Endodermal cell (in vitro differentiated cells): ENCODE results near the gene MYO16. TPM values are rescaled to one million over a fixed set of nuclear protein-coding genes. Genes with fewer than 3 reads are reported as not detected.

ENCODE experiments used
- DNase-seq: peaks from one replicate; pipeline ENCODE4 v3.0.0-alpha.2; 2017
- H3K27ac ChIP-seq: 2 replicates; pipeline ENCODE4 v1.5.1; 2013; ENCODE audit warnings: mild to moderate bottlenecking, low read depth, low read length, moderate library complexity
- H3K27me3 ChIP-seq: 2 replicates; pipeline ENCODE4 v1.6.1; 2013; ENCODE audit warnings: mild to moderate bottlenecking, low read length, moderate library complexity; ENCODE audit not compliant: insufficient read depth, control insufficient read depth, poor library complexity, severe bottlenecking
- H3K36me3 ChIP-seq: 2 replicates; pipeline ENCODE4 v1.7.0; 2013; ENCODE audit warnings: mild to moderate bottlenecking, low read length, moderate library complexity; ENCODE audit not compliant: control insufficient read depth, insufficient read depth
- H3K4me1 ChIP-seq: one replicate; pipeline ENCODE4 v1.7.0; 2013; ENCODE audit warnings: low read length; ENCODE audit not compliant: control insufficient read depth, insufficient read depth
- H3K4me3 ChIP-seq: 2 replicates; pipeline ENCODE4 v1.5.1; 2013; ENCODE audit warnings: mild to moderate bottlenecking, low read length, moderate library complexity
- H3K9ac ChIP-seq: 2 replicates; pipeline ENCODE4 v1.6.1; 2013; ENCODE audit warnings: mild to moderate bottlenecking, low read length, moderate library complexity; ENCODE audit not compliant: poor library complexity, severe bottlenecking; ENCODE audit errors: extremely low read depth
- H3K9me3 ChIP-seq: 2 replicates; pipeline ENCODE4 v1.6.1; 2013; ENCODE audit warnings: mild to moderate bottlenecking, low read length, moderate library complexity; ENCODE audit not compliant: control insufficient read depth
- H3K27ac Mint-ChIP-seq: 2 replicates; pipeline ENCODE4 v1.8.0; 2020; ENCODE audit warnings: mixed read lengths
- H3K27me3 Mint-ChIP-seq: 2 replicates; pipeline ENCODE4 v1.8.0; 2021; ENCODE audit warnings: mild to moderate bottlenecking, mixed read lengths; ENCODE audit not compliant: insufficient read depth
- H3K36me3 Mint-ChIP-seq: 2 replicates; pipeline ENCODE4 v1.8.0; 2020; ENCODE audit warnings: low read depth, mixed read lengths
- H3K4me1 Mint-ChIP-seq: 2 replicates; pipeline ENCODE4 v1.8.0; 2020; ENCODE audit warnings: mixed read lengths
- H3K4me3 Mint-ChIP-seq: 2 replicates; pipeline ENCODE4 v1.8.0; 2020; ENCODE audit warnings: mild to moderate bottlenecking, moderate library complexity, mixed read lengths
- H3K9me3 Mint-ChIP-seq: 2 replicates; pipeline ENCODE4 v1.8.0; 2020; ENCODE audit warnings: mild to moderate bottlenecking, mixed read lengths
- WGBS, 2 experiments: methylation state at CpG; one replicate each; pipeline versions ENCODE4 v1.1.5 to v1.1.7; 2013; ENCODE audit warnings: missing lambda C conversion rate in 2 of 2, mixed read lengths in 1 of 2; ENCODE audit not compliant: insufficient coverage in 1 of 2, insufficient read length in 1 of 2; 5-methylcytosine and 5-hydroxymethylcytosine counted together
- total RNA-seq, 2 donors: library from RNA; stranded (reverse); fragmentation: NEBNext Ultra II Directional in 1 of 2; extraction: Animal tissue kit (Norgen Biotek cat#: 25700) in 1 of 2; gene quantifications; 2 replicates in 1 of 2; 3 replicates in 1 of 2; pipeline ENCODE4 v1.2.1, GENCODE V29; 2021
- TF ChIP-seq, protein P1 (sequence below): fragments of 200-600 bp; sonication (generic); conservative IDR thresholded peaks from 2 replicates; pipeline ENCODE4 v1.5.0; 2021; ENCODE audit warnings: antibody characterized with exemption, mild to moderate bottlenecking

The MYO16 gene
- total RNA-seq, 2 donors from 2014 or later = 0.70 to 1.2 TPM

DNA sequence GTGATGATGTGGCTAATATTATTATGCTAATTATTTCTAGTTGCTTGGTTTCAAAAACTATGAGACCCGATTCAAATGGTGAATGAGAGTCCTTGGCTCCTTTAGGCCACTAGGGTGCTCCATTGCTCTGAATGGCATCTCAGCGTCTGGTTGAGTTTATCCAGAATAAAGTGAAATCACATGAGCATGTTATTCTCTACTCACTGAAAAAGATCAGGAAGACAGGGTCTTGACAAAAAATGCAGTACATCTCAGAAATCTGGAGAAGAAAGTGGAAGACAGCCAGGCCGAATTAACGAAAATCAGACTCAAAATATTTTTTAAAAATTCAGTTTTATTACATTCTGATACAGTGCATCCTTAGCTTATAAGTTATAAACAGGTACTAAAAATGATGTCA is 516.2 kb downstream of the MYO16 start:
- no peak overlapping the region for H3K9ac ChIP-seq

GRCh38 chr13:109146393-109146792 is 517.0 kb downstream of the MYO16 start:
- no peak overlapping the region for H3K27ac Mint-ChIP-seq
- H3K27me3 Mint-ChIP-seq = no peaks in the 10 kb centered on the region
- Histone ChIP-seq H3K36me3 (no peaks in the 10 kb centered on the region), H3K4me3 (no peak overlapping the region), H3K27ac (no peak overlapping the region), H3K4me1 (peaks cover 6% of the 10 kb centered on the region), H3K27me3 (no peaks in the 10 kb centered on the region), H3K9ac (no peak overlapping the region), H3K9me3 (no peaks in the 10 kb centered on the region)
- 89% methylated on average over 4 of the region's 4 CpGs; no CpG with 5 or more reads in 1 of the 2 experiments for WGBS, 2 experiments
- TF ChIP-seq, protein P1, sequence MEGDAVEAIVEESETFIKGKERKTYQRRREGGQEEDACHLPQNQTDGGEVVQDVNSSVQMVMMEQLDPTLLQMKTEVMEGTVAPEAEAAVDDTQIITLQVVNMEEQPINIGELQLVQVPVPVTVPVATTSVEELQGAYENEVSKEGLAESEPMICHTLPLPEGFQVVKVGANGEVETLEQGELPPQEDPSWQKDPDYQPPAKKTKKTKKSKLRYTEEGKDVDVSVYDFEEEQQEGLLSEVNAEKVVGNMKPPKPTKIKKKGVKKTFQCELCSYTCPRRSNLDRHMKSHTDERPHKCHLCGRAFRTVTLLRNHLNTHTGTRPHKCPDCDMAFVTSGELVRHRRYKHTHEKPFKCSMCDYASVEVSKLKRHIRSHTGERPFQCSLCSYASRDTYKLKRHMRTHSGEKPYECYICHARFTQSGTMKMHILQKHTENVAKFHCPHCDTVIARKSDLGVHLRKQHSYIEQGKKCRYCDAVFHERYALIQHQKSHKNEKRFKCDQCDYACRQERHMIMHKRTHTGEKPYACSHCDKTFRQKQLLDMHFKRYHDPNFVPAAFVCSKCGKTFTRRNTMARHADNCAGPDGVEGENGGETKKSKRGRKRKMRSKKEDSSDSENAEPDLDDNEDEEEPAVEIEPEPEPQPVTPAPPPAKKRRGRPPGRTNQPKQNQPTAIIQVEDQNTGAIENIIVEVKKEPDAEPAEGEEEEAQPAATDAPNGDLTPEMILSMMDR = no peak
- H3K4me1 Mint-ChIP-seq = peaks cover 23% of the 10 kb centered on the region
- H3K9me3 Mint-ChIP-seq = peaks cover 10% of the 10 kb centered on the region
- peaks cover 2% of the 10 kb centered on the region for H3K36me3 Mint-ChIP-seq
- H3K4me3 Mint-ChIP-seq = no peak overlapping the region
- no peak for DNase-seq

More for the DNA sequence above, 516.2 kb downstream of the MYO16 start:
- H3K36me3 Mint-ChIP-seq = peaks cover 4% of the 10 kb centered on the region
- DNase-seq = no peak
- WGBS, 2 experiments = 17 to 38% methylated on average over 2 to 4 of the region's 4 CpGs
- H3K4me3 Mint-ChIP-seq = no peak overlapping the region
- H3K27ac ChIP-seq = no peak overlapping the region
- H3K9me3 ChIP-seq = no peaks in the 10 kb centered on the region
- TF ChIP-seq, protein P1 = peak; percentile 88
- H3K36me3 ChIP-seq = no peaks in the 10 kb centered on the region
- H3K4me1 Mint-ChIP-seq = peaks cover 16% of the 10 kb centered on the region
- H3K9me3 Mint-ChIP-seq = peaks cover 15% of the 10 kb centered on the region
- H3K4me3 ChIP-seq = no peak overlapping the region
- no peaks in the 10 kb centered on the region for H3K27me3 ChIP-seq
- no peaks in the 10 kb centered on the region for H3K27me3 Mint-ChIP-seq
- no peak overlapping the region for H3K27ac Mint-ChIP-seq
- peaks cover 3% of the 10 kb centered on the region for H3K4me1 ChIP-seq

- Histone ChIP-seq H3K4me1 (peaks cover 8% of the 10 kb centered on the region), H3K9me3 (no peaks in the 10 kb centered on the region), H3K9ac (no peak overlapping the region), H3K27me3 (no peaks in the 10 kb centered on the region), H3K27ac (no peak overlapping the region), H3K4me3 (no peak overlapping the region), H3K36me3 (no peaks in the 10 kb centered on the region)
- Mint-ChIP-seq H3K36me3 (no peaks in the 10 kb centered on the region), H3K9me3 (peaks cover 3% of the 10 kb centered on the region), H3K27ac (no peak overlapping the region), H3K4me3 (no peak overlapping the region), H3K27me3 (no peaks in the 10 kb centered on the region), H3K4me1 (peaks cover 29% of the 10 kb centered on the region)
- WGBS, 2 experiments = 88 to 95% methylated on average over 8 to 10 of the region's 11 CpGs
- no peak for DNase-seq
- TF ChIP-seq, protein P1 = no peak
Measured at GRCh38 chr13:109146912-109147647, 517.7 kb downstream of the MYO16 start.
